ENCODE results near the gene TPP2.

GRCh38 chr13:102610296-102610895, 13.6 kb downstream of the TPP2 start:
- TF ChIP-seq POLR2A (IDR thresholded peaks at IDR 0.05) (no peak), CTCF (IDR thresholded peaks at IDR 0.05) (no peak), POLR2AphosphoS5 (IDR thresholded peaks at IDR 0.05) (no peak)

Measured in prostate gland (tissue), 2 donors.